Ectodermal cell (in vitro differentiated cells): ENCODE data around the gene MEX3C. TPM values are rescaled to one million over a fixed set of nuclear protein-coding genes. Genes with fewer than 3 reads are reported as not detected.

Experiments used
- H3K27ac ChIP-seq: 2 replicates; pipeline ENCODE4 v1.7.0; 2013; ENCODE audit warnings: mild to moderate bottlenecking, low read depth, low read length; ENCODE audit not compliant: insufficient read depth, poor library complexity, severe bottlenecking
- H3K27me3 ChIP-seq: 2 replicates; pipeline ENCODE4 v1.7.0; 2013; ENCODE audit warnings: mild to moderate bottlenecking, low read length; ENCODE audit not compliant: insufficient read depth, control insufficient read depth, poor library complexity, severe bottlenecking
- H3K36me3 ChIP-seq: one replicate; pipeline ENCODE4 v1.7.0; 2013; ENCODE audit warnings: low read length; ENCODE audit not compliant: control insufficient read depth, insufficient read depth
- H3K4me1 ChIP-seq: one replicate; pipeline ENCODE4 v1.7.0; 2013; ENCODE audit warnings: low read length; ENCODE audit not compliant: control insufficient read depth, insufficient read depth
- H3K4me3 ChIP-seq: 2 replicates; pipeline ENCODE4 v1.7.0; 2013; ENCODE audit warnings: low read depth, low read length, control low read depth; ENCODE audit not compliant: insufficient read depth
- H3K9me3 ChIP-seq: 2 replicates; pipeline ENCODE4 v1.7.0; 2013; ENCODE audit warnings: mild to moderate bottlenecking, low read length, moderate library complexity; ENCODE audit not compliant: control insufficient read depth
- WGBS, 2 experiments: methylation state at CpG; one replicate each; pipeline ENCODE4 v1.1.7; 2013; ENCODE audit warnings: missing lambda C conversion rate in 2 of 2; 5-methylcytosine and 5-hydroxymethylcytosine counted together
- polyA plus RNA-seq, 4 experiments: library from polyadenylated mRNA; stranded (reverse); fragments of 50-300 nt; gene quantifications; one replicate each; pipeline ENCODE4 v1.2.3, GENCODE V29; 2013

MEX3C gene
- 86.1 TPM for polyA plus RNA-seq (2013, experiment 1 of 4)
- polyA plus RNA-seq (2013, experiment 2 of 4): 89.6 TPM
- polyA plus RNA-seq (2013, experiment 3 of 4): 76.9 TPM
- polyA plus RNA-seq (2013, experiment 4 of 4): 78.3 TPM

DNA sequence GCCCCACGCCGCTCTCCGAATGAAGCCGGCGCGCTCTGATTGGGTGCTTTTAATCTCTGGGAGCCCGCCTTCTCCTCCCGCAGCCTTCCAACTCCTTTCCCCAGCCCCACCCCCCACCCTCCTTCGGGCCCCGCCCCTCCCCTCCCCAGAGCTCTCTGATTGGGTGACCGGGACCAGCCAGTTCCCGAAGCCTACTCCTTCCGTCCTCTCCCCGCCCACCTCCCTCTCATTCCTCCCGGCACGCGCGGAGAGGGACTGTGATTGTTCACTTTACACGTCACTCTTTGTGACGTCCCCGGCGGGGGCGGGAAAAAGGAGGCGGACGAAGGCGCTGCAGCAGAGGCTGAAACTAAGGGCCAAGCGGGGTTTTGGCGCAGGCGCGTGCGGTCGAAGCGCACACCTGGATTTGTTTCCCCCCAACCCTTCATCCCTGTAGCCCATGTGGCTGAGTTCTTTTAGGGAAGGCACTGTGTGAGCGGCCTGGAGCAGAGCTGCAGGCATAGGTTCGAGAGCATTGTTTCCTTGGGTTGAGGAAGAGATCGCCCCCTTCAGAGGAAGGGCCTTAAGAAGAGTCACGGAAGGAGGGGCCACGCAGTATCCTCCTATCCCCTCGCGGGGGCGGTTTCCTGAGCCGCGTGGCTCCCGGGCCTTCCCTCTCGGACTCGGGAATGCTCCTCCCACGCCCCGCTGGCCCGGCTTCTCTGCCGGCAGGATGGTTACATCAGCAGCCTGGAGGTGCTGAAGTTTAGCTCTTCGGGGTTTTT is at the start of gene MEX3C:
TSS of gene MEX3C (minus strand) at position 21 of the 764 bp plus-strand sequence. CDS start 361 bp downstream, outside the sequence.
- peak within 1 kb of the TSS; percentile 99 for H3K27ac ChIP-seq
- H3K9me3 ChIP-seq: no peaks in the 10 kb centered on the region
- H3K27me3 ChIP-seq: no peaks in the 10 kb centered on the region
- peaks cover 9% of the 10 kb centered on the region for H3K4me1 ChIP-seq
- WGBS, 2 experiments: 0 to 1% methylated on average over 48 to 49 of the region's 51 CpGs
- H3K4me3 ChIP-seq: peak within 1 kb of the TSS; percentile 86
- no peaks in the 10 kb centered on the region for H3K36me3 ChIP-seq

DNA sequence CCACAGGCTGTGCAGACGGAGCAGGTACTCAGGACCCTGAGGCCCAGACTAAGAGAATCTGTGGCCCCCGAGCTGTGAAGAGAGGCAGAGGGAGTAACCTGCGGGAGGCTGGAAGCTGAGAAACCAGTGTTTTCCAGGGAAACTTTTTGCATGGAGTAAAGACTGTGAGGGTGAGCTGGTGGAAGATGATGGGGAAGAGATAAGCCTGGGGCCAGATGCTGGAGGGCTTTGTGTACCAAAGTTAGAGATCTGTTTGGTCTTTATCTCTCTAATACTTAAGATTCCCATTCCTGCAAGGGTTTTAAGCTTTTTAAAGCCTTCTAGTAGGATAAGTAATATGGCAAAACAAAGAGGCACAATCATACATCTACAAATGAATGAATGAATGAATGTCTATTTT is 43.7 kb upstream of the MEX3C start:
- WGBS, 2 experiments: 73 to 76% methylated on average over 3 of the region's 3 CpGs
- no peaks in the 10 kb centered on the region for H3K27me3 ChIP-seq

DNA sequence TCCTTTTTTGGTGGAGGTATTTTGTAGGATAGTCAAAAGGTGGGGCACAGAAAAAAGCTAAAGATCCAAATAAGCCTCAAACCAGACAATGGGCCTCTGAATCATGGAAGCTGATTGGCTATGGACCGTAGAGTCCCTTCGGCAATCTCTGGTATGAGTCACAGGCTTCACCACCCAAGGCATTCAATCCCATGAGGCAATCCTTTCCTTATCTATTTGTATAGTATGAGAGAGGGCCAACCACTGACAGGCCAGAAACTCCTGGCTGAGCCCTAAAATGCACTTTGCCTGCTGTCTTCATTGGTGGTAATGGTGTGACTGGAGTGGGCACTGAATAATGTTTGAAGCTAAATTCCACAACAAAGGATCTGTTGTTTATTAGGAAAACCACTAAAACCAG is 38.7 kb upstream of the MEX3C start:
- no peak overlapping the region for H3K27ac ChIP-seq
- WGBS, 2 experiments: 73 to 87% methylated on average over 2 of the region's 2 CpGs
- no peaks in the 10 kb centered on the region for H3K36me3 ChIP-seq
- H3K4me1 ChIP-seq: peaks cover 9% of the 10 kb centered on the region
- H3K9me3 ChIP-seq: no peaks in the 10 kb centered on the region
- H3K27me3 ChIP-seq: no peaks in the 10 kb centered on the region
- no peak overlapping the region for H3K4me3 ChIP-seq

More for the DNA sequence above, 43.7 kb upstream of the MEX3C start:
- no peaks in the 10 kb centered on the region for H3K9me3 ChIP-seq
- no peaks in the 10 kb centered on the region for H3K36me3 ChIP-seq
- H3K4me3 ChIP-seq: no peak overlapping the region
- H3K4me1 ChIP-seq: no peaks in the 10 kb centered on the region
- H3K27ac ChIP-seq: no peak overlapping the region

DNA sequence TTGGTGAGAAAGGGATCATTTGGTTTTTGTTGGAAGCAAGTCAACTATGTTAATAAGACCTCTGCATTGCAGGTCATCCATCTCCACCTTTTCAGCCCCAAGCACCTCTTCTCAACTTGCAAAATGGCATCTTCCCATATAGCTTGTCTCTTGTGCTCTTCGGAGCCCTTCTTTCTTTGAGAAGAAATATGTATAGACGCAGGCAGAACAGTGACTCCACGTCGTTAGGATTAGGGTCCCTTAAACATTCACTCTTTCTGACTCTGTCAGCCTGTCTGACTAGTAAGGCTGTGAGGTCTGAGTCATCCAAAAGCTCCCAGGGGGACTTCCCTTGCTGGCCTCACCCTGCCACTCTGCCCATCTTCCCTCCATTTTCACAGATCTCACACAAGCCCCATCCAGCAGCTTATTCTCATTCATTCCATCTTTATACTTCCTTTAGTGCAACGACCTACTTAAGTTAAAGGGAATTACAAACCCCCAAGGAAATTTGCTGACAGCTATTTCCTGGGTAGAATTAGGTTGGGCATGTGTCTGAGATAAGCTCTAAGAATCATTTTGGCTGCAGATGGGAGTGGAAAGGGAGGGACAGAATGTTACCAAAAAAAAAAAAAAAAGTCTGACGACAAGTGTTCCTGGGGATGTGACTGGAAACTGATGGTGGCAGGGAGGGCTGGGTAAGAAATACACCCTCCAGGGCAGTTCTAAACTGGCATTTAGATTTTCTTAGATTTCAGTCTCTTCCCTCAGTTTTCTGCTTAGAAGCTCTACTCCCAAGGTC is 37.7 kb upstream of the MEX3C start:
- Histone ChIP-seq H3K27me3 (no peaks in the 10 kb centered on the region), H3K36me3 (no peaks in the 10 kb centered on the region), H3K4me3 (no peak overlapping the region), H3K9me3 (no peaks in the 10 kb centered on the region), H3K4me1 (peaks cover 9% of the 10 kb centered on the region), H3K27ac (no peak overlapping the region)
- 55 to 63% methylated on average over 6 of the region's 6 CpGs for WGBS, 2 experiments

DNA sequence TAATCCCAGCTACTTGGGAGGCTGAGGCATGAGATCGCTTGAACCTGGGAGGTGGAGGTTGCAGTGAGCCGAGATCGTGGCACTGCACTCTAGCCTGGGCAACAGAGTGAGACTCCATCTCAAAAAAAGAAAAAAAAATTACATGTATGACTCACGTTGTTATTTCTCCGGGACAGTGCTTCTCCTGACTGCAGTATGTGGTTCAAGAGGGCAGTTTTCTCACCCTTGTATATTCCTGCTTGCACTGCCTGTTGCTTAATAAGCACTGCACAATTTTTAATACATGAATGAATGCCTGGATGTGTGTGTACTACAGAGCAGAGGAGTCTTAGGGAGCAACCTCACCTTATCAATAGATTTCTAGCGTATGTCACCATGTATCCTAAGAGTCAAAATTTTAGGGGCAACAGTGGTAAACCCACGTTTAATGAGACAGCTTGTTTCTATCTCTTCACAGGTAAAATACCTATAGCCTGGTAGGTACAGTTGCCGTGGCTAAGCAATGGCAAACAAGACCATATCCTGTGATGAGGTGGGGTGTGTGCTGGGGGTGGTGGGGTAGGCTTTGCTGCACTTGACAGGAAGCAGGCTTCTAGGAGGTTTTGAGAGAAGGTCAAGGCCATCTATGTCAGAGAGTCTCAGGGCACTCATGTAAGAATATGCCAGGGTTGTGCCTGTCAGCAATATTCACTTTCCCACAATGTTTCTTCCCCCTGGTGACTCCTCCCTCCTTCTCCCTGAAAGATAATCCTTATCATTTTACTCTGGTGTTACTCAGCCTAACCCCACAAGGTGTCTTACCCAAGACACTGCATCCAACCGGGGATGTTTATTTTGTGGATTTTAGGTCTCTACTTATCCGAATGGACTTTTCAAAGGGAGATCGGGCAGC is 36.9 kb upstream of the MEX3C start:
- Histone ChIP-seq H3K4me1 (peaks cover 9% of the 10 kb centered on the region), H3K27me3 (no peaks in the 10 kb centered on the region), H3K9me3 (no peaks in the 10 kb centered on the region), H3K27ac (no peak overlapping the region), H3K4me3 (no peak overlapping the region), H3K36me3 (no peaks in the 10 kb centered on the region)
- WGBS, 2 experiments: 86 to 89% methylated on average over 10 to 11 of the region's 11 CpGs

DNA sequence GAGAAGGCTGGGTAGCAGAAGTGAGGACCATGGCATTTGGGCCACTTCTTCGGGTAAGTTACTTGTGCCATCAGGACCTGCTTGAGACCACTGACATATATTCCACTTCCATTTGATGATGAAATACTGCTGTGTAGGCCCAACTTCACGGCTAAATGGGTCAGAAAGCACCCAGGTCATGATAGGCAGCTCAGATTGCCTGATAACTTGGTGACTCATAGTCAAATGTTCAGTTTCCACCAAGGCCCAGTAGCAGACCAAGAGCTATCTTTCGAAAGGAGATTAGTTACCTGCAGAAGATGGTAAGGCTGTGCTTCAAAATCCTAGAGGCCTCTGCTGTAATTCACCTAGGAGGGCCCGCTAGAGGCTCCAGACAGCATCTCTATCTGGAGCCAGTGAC is 31.8 kb upstream of the MEX3C start:
- no peaks in the 10 kb centered on the region for H3K27me3 ChIP-seq
- H3K9me3 ChIP-seq: no peaks in the 10 kb centered on the region
- no peaks in the 10 kb centered on the region for H3K36me3 ChIP-seq
- no peak overlapping the region for H3K4me3 ChIP-seq
- 89 to 90% methylated on average over 4 of the region's 4 CpGs for WGBS, 2 experiments
- H3K27ac ChIP-seq: no peak overlapping the region
- H3K4me1 ChIP-seq: no peaks in the 10 kb centered on the region

DNA sequence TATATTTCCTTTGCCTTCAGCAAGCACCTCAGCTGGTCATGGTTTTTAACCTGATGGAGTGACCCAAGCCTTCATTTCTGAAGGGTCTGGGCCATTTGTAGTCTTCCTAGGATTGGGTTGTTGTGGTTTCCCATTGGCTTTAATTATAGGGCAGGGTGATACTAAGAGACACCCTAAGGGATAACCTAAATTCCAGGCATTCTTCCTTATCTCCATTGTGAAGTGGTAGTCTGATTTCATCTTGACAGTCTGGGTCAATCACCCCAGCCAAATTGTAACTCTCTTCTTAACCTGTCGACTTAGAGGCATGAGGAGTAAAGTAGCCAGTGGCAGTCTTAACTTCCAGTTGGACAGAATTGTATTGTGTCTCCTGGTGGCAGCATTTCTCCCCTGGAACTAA is 30.2 kb upstream of the MEX3C start:
- WGBS, 2 experiments: 83 to 97% methylated on average over 1 of the region's 1 CpG
- Histone ChIP-seq H3K4me1 (no peaks in the 10 kb centered on the region), H3K4me3 (no peak overlapping the region), H3K27ac (no peak overlapping the region), H3K9me3 (no peaks in the 10 kb centered on the region), H3K36me3 (no peaks in the 10 kb centered on the region), H3K27me3 (no peaks in the 10 kb centered on the region)

DNA sequence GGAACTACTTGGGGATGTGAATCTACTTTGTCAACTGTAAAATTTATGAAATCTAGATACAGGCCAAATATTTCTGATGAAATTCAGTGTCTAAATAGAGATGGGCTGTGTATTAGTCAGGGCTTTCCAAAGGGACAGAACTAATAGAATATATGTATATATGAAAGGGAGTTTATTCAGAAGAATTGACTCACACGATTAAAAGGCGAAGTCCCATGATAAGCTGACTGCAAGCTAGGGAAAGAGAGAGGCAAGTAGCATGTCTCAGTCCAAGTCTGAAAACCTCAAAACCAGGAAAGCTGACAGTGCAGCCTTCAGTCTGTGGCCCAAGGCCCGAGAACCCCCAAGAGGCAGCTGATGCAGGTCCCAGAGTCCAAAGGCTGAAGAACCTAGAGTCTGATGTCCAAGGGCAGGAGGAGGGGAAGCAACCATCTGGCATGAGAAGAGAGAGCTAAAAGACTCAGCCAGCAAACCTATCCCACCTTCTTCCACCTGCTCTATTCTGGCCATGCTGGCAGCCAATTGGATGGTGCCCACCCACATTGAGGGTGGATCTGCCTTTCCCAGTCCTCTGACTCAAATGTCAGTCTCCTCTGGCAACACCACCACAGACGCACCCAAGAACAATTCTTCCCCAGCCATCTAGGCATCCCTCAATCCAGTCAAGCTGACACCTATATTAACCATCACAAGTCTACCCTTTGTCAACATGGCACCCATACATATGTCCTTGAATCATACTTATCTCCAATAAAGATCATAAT is 29.3 kb upstream of the MEX3C start:
- H3K27me3 ChIP-seq: no peaks in the 10 kb centered on the region

DNA sequence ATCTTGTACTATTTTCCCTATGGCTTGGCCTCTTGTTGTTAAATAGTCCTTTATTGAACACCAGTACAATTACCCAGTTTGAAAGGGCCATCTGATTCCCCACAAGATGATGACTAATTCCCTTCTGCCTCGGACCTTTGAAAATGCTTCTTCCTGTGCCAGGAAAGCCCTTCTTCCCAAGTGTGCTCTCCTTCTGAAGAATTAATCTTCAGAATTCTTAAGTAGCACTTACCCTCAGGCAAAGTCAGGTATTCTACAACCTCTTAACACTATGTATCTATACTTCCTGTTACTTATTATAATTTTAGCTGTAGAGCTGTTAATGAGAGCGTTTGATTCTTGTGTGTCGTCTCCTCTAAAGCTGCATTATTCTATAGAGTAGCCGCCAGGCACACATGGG is 28.6 kb upstream of the MEX3C start:
- H3K9me3 ChIP-seq: no peaks in the 10 kb centered on the region
- no peaks in the 10 kb centered on the region for H3K4me1 ChIP-seq
- no peaks in the 10 kb centered on the region for H3K36me3 ChIP-seq
- no peak overlapping the region for H3K4me3 ChIP-seq
- no peak overlapping the region for H3K27ac ChIP-seq
- WGBS, 2 experiments: 93 to 97% methylated on average over 4 of the region's 4 CpGs
- no peaks in the 10 kb centered on the region for H3K27me3 ChIP-seq

More for the DNA sequence above, 29.3 kb upstream of the MEX3C start:
- no peaks in the 10 kb centered on the region for H3K9me3 ChIP-seq
- no peak overlapping the region for H3K4me3 ChIP-seq
- no peak overlapping the region for H3K27ac ChIP-seq
- H3K36me3 ChIP-seq: no peaks in the 10 kb centered on the region
- 90 to 95% methylated on average over 4 of the region's 4 CpGs for WGBS, 2 experiments
- H3K4me1 ChIP-seq: no peaks in the 10 kb centered on the region
